Adrenal gland (tissue), 12 donors: Measurements from ENCODE around the gene SH3BGRL3. TPM values are rescaled to one million over a fixed set of nuclear protein-coding genes. Genes with fewer than 3 reads are reported as not detected.

ENCODE experiments used
- DNase-seq, 7 donors: peaks; one replicate each; pipeline ENCODE4 v3.0.0-alpha.2; 2019 to 2020
- H3K27ac ChIP-seq, 5 donors: fragments of 200-600 bp; sonication (generic) in 4 of 5; 1 replicate in 3 of 5; 2 replicates in 2 of 5; pipeline versions ENCODE4 v1.5.1 to v1.8.0; 2016 to 2020; ENCODE audit warnings: mild to moderate bottlenecking in 1 of 5
- H3K27me3 ChIP-seq: fragments of 200-600 bp; 2 replicates; pipeline ENCODE4 v1.8.0; 2021
- H3K36me3 ChIP-seq, 2 donors: fragments of 200-600 bp; replicated peaks in 1 of 2; 1 replicate in 1 of 2; 2 replicates in 1 of 2; pipeline versions ENCODE4 v1.5.1 to v1.8.0; 2018 to 2022
- H3K4me1 ChIP-seq, 2 donors: fragments of 200-600 bp; replicated peaks in 1 of 2; 1 replicate in 1 of 2; 2 replicates in 1 of 2; pipeline versions ENCODE4 v1.5.1 to v1.8.0; 2018 to 2021
- H3K4me3 ChIP-seq, 4 donors: fragments of 200-600 bp; sonication (generic) in 3 of 4; one replicate each; pipeline ENCODE4 v1.5.1; 2016 to 2018
- H3K9me3 ChIP-seq, 3 donors: fragments of 200-600 bp; sonication (generic) in 1 of 3; replicated peaks in 1 of 3; 1 replicate in 2 of 3; 2 replicates in 1 of 3; pipeline versions ENCODE4 v1.5.1 to v1.8.0; 2016 to 2021
- POLR2A ChIP-seq, 2 donors: fragments of 450-650 bp; IDR thresholded peaks; one replicate each; pipeline ENCODE4 v1.6.1; 2017; ENCODE audit warnings: antibody characterized with exemption in 2 of 2, mild to moderate bottlenecking in 2 of 2, moderate library complexity in 1 of 2
- WGBS, 4 donors: extraction: QIAGEN DNeasy Blood & Tissue Kit in 2 of 4; methylation state at CpG; one replicate each; pipeline versions ENCODE4 v1.1.5 to v1.1.7; 2013 to 2017; 5-methylcytosine and 5-hydroxymethylcytosine counted together
- intact Hi-C, 2 donors: fragments of 100-400 bp; cut with DNase I; formaldehyde crosslinking; loops; one replicate each; pipeline versions ENCODE4 v1.14.1 to v1.15.0; 2022 to 2023
- polyA plus RNA-seq, 3 donors: library from polyadenylated mRNA; stranded (reverse); fragments of 200-250 nt in 2 of 3; fragments of 350-450 nt in 1 of 3; fragmentation: Illumina TruSeq in 1 of 3; extraction: RNeasy Lipid Tissue Mini Kit (QIAGEN cat#74804) in 1 of 3; gene quantifications; one replicate each; pipeline ENCODE4 v1.2.3, GENCODE V29; 2013 to 2014
- total RNA-seq, 9 donors: library from RNA; depleted of rRNA in 4 of 9; stranded (reverse); fragments of >200 nt in 4 of 9; fragments of 120-200 nt in 1 of 9; fragmentation: NEBNext Ultra II Directional in 1 of 9; extraction: Animal tissue kit (Norgen Biotek cat#: 25700) in 1 of 9; gene quantifications; one replicate each; pipeline versions ENCODE4 v1.1.0 to v1.2.4, GENCODE V29; 2013 to 2023
- TF ChIP-seq, protein P1 (sequence below), 6 experiments: fragments of 450-650 bp in 4 of 6; fragments of 200-600 bp in 2 of 6; sonication (generic) in 1 of 6; IDR thresholded peaks; 1 replicate in 5 of 6; 2 replicates in 1 of 6; pipeline versions ENCODE4 v1.5.1 to v1.8.0; 2016 to 2021; ENCODE audit warnings: antibody characterized with exemption in 6 of 6, mild to moderate bottlenecking in 2 of 6, moderate library complexity in 1 of 6
- donor health status: healthy with polysubstance abuse.
- donor health status: Bipolar disorder and iron deficiency.
- donor health status: DM: yes; HTN: yes; CAD: no.
- donor health status: DM: no; HTN: no; CAD: no.
- donor health status: DM: no; HTN: no; CAD: no.
- donor health status: DM: yes; HTN: yes; CAD: no.

SH3BGRL3 gene
- total and polyA plus RNA-seq, 12 donors: 21.0 to 350 (median 92.8) TPM

- intact Hi-C loops: no loop called here
- peak in 3 of 7 donors; percentile 32 to 65 (median 41) for DNase-seq
- peaks cover 0 to 33% of the 10 kb centered on the region in 2 donors for H3K4me1 ChIP-seq
- H3K27me3 ChIP-seq: no peaks in the 10 kb centered on the region
- TF ChIP-seq, protein P1, sequence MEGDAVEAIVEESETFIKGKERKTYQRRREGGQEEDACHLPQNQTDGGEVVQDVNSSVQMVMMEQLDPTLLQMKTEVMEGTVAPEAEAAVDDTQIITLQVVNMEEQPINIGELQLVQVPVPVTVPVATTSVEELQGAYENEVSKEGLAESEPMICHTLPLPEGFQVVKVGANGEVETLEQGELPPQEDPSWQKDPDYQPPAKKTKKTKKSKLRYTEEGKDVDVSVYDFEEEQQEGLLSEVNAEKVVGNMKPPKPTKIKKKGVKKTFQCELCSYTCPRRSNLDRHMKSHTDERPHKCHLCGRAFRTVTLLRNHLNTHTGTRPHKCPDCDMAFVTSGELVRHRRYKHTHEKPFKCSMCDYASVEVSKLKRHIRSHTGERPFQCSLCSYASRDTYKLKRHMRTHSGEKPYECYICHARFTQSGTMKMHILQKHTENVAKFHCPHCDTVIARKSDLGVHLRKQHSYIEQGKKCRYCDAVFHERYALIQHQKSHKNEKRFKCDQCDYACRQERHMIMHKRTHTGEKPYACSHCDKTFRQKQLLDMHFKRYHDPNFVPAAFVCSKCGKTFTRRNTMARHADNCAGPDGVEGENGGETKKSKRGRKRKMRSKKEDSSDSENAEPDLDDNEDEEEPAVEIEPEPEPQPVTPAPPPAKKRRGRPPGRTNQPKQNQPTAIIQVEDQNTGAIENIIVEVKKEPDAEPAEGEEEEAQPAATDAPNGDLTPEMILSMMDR (IDR thresholded peaks at IDR 0.05): no peak
- no peak for TF ChIP-seq POLR2A (IDR thresholded peaks at IDR 0.05)
- H3K4me3 ChIP-seq: no peak overlapping the region
- H3K9me3 ChIP-seq: no peaks in the 10 kb centered on the region
- peak overlapping the region in 1 of 5 donors; percentile 62 for H3K27ac ChIP-seq
- 60 to 81% (median 67%) methylated on average over 8 of the region's 8 CpGs for WGBS, 4 donors
- no peaks in the 10 kb centered on the region for H3K36me3 ChIP-seq
These were observed 7.3 kb downstream of the SH3BGRL3 start for GRCh38 chr1:26287033-26287711.

DNA sequence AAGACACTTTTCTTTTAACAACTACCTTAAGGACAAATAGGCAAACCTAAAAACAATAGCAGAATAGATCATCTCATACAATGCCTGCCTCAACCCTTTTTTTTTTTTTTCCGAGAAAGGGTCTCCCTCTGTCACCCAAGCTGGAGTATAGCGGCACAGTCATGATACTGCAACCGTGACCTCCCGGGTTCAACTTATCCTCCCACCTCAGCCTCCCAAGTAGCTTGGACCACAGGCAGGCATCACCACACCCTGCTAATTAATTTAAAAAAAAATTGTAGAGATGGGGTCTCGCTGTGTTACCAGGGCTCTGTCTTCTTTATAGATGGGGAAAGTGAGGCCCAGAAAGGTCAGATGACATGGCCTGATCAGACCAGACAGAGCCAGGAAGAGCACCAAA is 7.9 kb downstream of the SH3BGRL3 start:
- H3K9me3 ChIP-seq: no peaks in the 10 kb centered on the region
- intact Hi-C loops: no loop called here
- 80 to 97% (median 88%) methylated on average over 5 of the region's 5 CpGs for WGBS, 4 donors
- TF ChIP-seq, protein P1 (IDR thresholded peaks at IDR 0.05): no peak
- TF ChIP-seq POLR2A (IDR thresholded peaks at IDR 0.05): no peak
- H3K27ac ChIP-seq: peak overlapping the region in 1 of 5 donors; percentile 74
- H3K4me3 ChIP-seq: no peak overlapping the region
- DNase-seq: no peak
- no peaks in the 10 kb centered on the region for H3K27me3 ChIP-seq
- no peaks in the 10 kb centered on the region for H3K36me3 ChIP-seq
- H3K4me1 ChIP-seq: peaks cover 0 to 33% of the 10 kb centered on the region in 2 donors

GRCh38 chr1:26288311-26288941 is 8.5 kb downstream of the SH3BGRL3 start:
- H3K27ac ChIP-seq: peak overlapping the region in 3 of 5 donors; percentile 33 to 74 (median 52)

More at GRCh38 chr1:26288311-26288941, 8.5 kb downstream of the SH3BGRL3 start:
- Histone ChIP-seq H3K9me3 (no peaks in the 10 kb centered on the region), H3K36me3 (no peaks in the 10 kb centered on the region), H3K4me3 (no peak overlapping the region), H3K4me1 (peaks cover 0 to 33% of the 10 kb centered on the region in 2 donors), H3K27me3 (no peaks in the 10 kb centered on the region)
- DNase-seq: peak in 2 of 7 donors; percentile 24 to 67
- intact Hi-C loops: no loop called here
- 49 to 58% (median 55%) methylated on average over 5 of the region's 5 CpGs for WGBS, 4 donors
- no peak for TF ChIP-seq POLR2A (IDR thresholded peaks at IDR 0.05)
- TF ChIP-seq, protein P1 (IDR thresholded peaks at IDR 0.05): no peak
